Fibroblast of lung (primary cell): ENCODE data around the gene TIMMDC1. TPM values are rescaled to one million over a fixed set of nuclear protein-coding genes. Genes with fewer than 3 reads are reported as not detected.

ENCODE experiments used
- DNase-seq, 2 donors: peaks; one replicate each; pipeline versions ENCODE4 v3.0.0 to v3.0.0-alpha.2; 2010; ENCODE audit warnings: low read depth in 2 of 2
- H2AFZ ChIP-seq: 2 replicates; pipeline ENCODE4 v1.5.1; 2012; ENCODE audit warnings: low read length, control low read depth, inconsistent platforms
- H3K27ac ChIP-seq: 2 replicates; pipeline ENCODE4 v1.5.1; 2011; ENCODE audit warnings: low read length, control low read depth; ENCODE audit not compliant: insufficient read depth
- H3K27me3 ChIP-seq: 2 replicates; pipeline ENCODE4 v1.5.1; 2011; ENCODE audit warnings: mild to moderate bottlenecking, low read length; ENCODE audit not compliant: control insufficient read depth, insufficient read depth
- H3K36me3 ChIP-seq: 2 replicates; pipeline ENCODE4 v1.5.1; 2011; ENCODE audit warnings: low read length; ENCODE audit not compliant: control insufficient read depth, insufficient read depth
- H3K4me1 ChIP-seq: 2 replicates; pipeline ENCODE4 v1.5.1; 2011; ENCODE audit warnings: low read length; ENCODE audit not compliant: control insufficient read depth, insufficient read depth; ENCODE audit errors: extremely low read depth
- H3K4me2 ChIP-seq: 2 replicates; pipeline ENCODE4 v1.5.1; 2011; ENCODE audit warnings: low read length, control low read depth; ENCODE audit not compliant: insufficient read depth; ENCODE audit errors: extremely low read depth
- H3K4me3 ChIP-seq, 4 experiments: fragments of 200-600 bp in 1 of 4; sonication (generic) in 1 of 4; replicated peaks in 1 of 4; 2 replicates each; pipeline ENCODE4 v1.5.1; 2011 to 2016; ENCODE audit warnings: low read length in 4 of 4, low read depth in 3 of 4, mild to moderate bottlenecking in 3 of 4, control low read depth in 2 of 4, inconsistent platforms in 1 of 4, mixed read lengths in 1 of 4; ENCODE audit not compliant: insufficient read depth in 1 of 4; ENCODE audit errors: control extremely low read depth in 1 of 4
- H3K79me2 ChIP-seq: 2 replicates; pipeline ENCODE4 v1.5.1; 2012; ENCODE audit warnings: mild to moderate bottlenecking, low read length, inconsistent platforms; ENCODE audit not compliant: control insufficient read depth, insufficient read depth
- H3K9ac ChIP-seq: 2 replicates; pipeline ENCODE4 v1.5.1; 2011; ENCODE audit warnings: mild to moderate bottlenecking, low read length, control low read depth; ENCODE audit not compliant: insufficient read depth
- H3K9me3 ChIP-seq: 2 replicates; pipeline ENCODE4 v1.5.1; 2012; ENCODE audit warnings: low read depth, low read length; ENCODE audit not compliant: control insufficient read depth, insufficient read depth
- H4K20me1 ChIP-seq: 2 replicates; pipeline ENCODE4 v1.5.1; 2011; ENCODE audit warnings: low read length; ENCODE audit not compliant: control insufficient read depth, insufficient read depth; ENCODE audit errors: extremely low read depth
- CTCF ChIP-seq, 2 donors: IDR thresholded peaks in 1 of 2; conservative IDR thresholded peaks in 1 of 2; 1 replicate in 1 of 2; 2 replicates in 1 of 2; pipeline ENCODE4 v1.5.1; 2011 to 2012; ENCODE audit warnings: low read length in 2 of 2, control low read depth in 1 of 2, inconsistent platforms in 1 of 2, low read depth in 1 of 2, mild to moderate bottlenecking in 1 of 2
- EZH2 ChIP-seq: IDR thresholded peaks from 2 replicates; pipeline ENCODE4 v1.5.1; 2012; ENCODE audit warnings: low read length, control low read depth, mild to moderate bottlenecking; ENCODE audit errors: missing control alignments
- polyA plus RNA-seq, 2 donors: library from polyadenylated mRNA; depleted of rRNA in 1 of 2; stranded (reverse) in 1 of 2; unstranded in 1 of 2; fragments of >200 nt; gene quantifications; 2 replicates each; pipeline ENCODE4 v1.2.1, GENCODE V29; 2011 to 2012; ENCODE audit warnings: missing spikeins in 1 of 2
- total RNA-seq: library from RNA; depleted of rRNA; stranded (reverse); fragments of >200 nt; gene quantifications from 2 replicates; pipeline ENCODE4 v1.2.1, GENCODE V29; 2014

Gene TIMMDC1
- total and polyA plus RNA-seq, 2 donors (not counting 1 experiment from before 2014, with no cell fraction given): 59.5 to 60.1 TPM

- H3K9me3 ChIP-seq: no peaks in the 10 kb centered on the region
- peak; percentile 29 to 38 for DNase-seq
- peaks cover 3% of the 10 kb centered on the region for H3K4me1 ChIP-seq
- H4K20me1 ChIP-seq: no peaks in the 10 kb centered on the region
- peak overlapping the region; percentile 83 for H3K27ac ChIP-seq
- H3K4me2 ChIP-seq: peak overlapping the region; percentile 81
- H3K9ac ChIP-seq: peak overlapping the region; percentile 60
- H3K36me3 ChIP-seq: no peaks in the 10 kb centered on the region
- H2AFZ ChIP-seq: peak overlapping the region; percentile 25
- peak overlapping the region; percentile 54 to 99 (median 77) for H3K4me3 ChIP-seq
- no peaks in the 10 kb centered on the region for H3K27me3 ChIP-seq
- H3K79me2 ChIP-seq: peaks cover 17% of the 10 kb centered on the region
- TF ChIP-seq EZH2: no peak
- TF ChIP-seq CTCF (conservative IDR thresholded peaks at IDR 0.05 in 1 of 2, IDR thresholded peaks at IDR 0.05 in 1 of 2; ENCODE audit: low read depth in 1 of 2, low read length in 2 of 2): no peak
These were observed 544 bp upstream of the TIMMDC1 start for GRCh38 chr3:119497820-119498185.

GRCh38 chr3:119500265-119500664 lies 1.9 kb downstream of the TIMMDC1 start:
- Histone ChIP-seq H3K36me3 (peaks cover 3% of the 10 kb centered on the region), H3K4me3 (peak overlapping the region in 3 of 4 experiments; percentile 6 to 99 (median 14)), H3K9me3 (no peaks in the 10 kb centered on the region), H3K79me2 (peaks cover 17% of the 10 kb centered on the region), H3K4me2 (peak overlapping the region; percentile 58), H3K27me3 (no peaks in the 10 kb centered on the region), H3K9ac (no peak overlapping the region), H3K27ac (no peak overlapping the region), H3K4me1 (peaks cover 3% of the 10 kb centered on the region), H2AFZ (no peak overlapping the region), H4K20me1 (no peaks in the 10 kb centered on the region)
- DNase-seq: no peak
- no peak for TF ChIP-seq EZH2
- TF ChIP-seq CTCF (conservative IDR thresholded peaks at IDR 0.05 in 1 of 2, IDR thresholded peaks at IDR 0.05 in 1 of 2; ENCODE audit: low read depth in 1 of 2, low read length in 2 of 2): no peak

- H3K9ac ChIP-seq: no peak overlapping the region
- H3K9me3 ChIP-seq: no peaks in the 10 kb centered on the region
- TF ChIP-seq CTCF (conservative IDR thresholded peaks at IDR 0.05 in 1 of 2, IDR thresholded peaks at IDR 0.05 in 1 of 2; ENCODE audit: low read depth in 1 of 2, low read length in 2 of 2): no peak
- TF ChIP-seq EZH2: no peak
- H3K4me1 ChIP-seq: peaks cover 3% of the 10 kb centered on the region
- no peaks in the 10 kb centered on the region for H4K20me1 ChIP-seq
- DNase-seq: peak in 1 of 2 donors; percentile 31
- H3K36me3 ChIP-seq: peaks cover 3% of the 10 kb centered on the region
- no peak overlapping the region for H3K27ac ChIP-seq
- no peaks in the 10 kb centered on the region for H3K27me3 ChIP-seq
- peak overlapping the region; percentile 48 for H3K4me2 ChIP-seq
- H3K79me2 ChIP-seq: peaks cover 17% of the 10 kb centered on the region
- H2AFZ ChIP-seq: no peak overlapping the region
- peak overlapping the region in 2 of 4 experiments; percentile 14 to 99 for H3K4me3 ChIP-seq
These were observed 2.6 kb downstream of the TIMMDC1 start for GRCh38 chr3:119500901-119501300.
